Peyer's patch (tissue), 4 donors: ENCODE data around the gene AZIN2.

Experiments used
- POLR2A ChIP-seq, 2 donors: fragments of 450-650 bp; IDR thresholded peaks; one replicate each; pipeline ENCODE4 v1.5.1; 2017; ENCODE audit warnings: antibody characterized with exemption in 2 of 2, mild to moderate bottlenecking in 2 of 2, moderate library complexity in 2 of 2
- TF ChIP-seq, protein P1 (sequence below), 6 experiments: fragments of 450-650 bp in 4 of 6; fragments of 200-600 bp in 2 of 6; sonication (generic) in 1 of 6; IDR thresholded peaks; one replicate each; pipeline ENCODE4 v1.5.1; 2017 to 2019; ENCODE audit warnings: antibody characterized with exemption in 6 of 6, mild to moderate bottlenecking in 3 of 6, moderate library complexity in 1 of 6

DNA sequence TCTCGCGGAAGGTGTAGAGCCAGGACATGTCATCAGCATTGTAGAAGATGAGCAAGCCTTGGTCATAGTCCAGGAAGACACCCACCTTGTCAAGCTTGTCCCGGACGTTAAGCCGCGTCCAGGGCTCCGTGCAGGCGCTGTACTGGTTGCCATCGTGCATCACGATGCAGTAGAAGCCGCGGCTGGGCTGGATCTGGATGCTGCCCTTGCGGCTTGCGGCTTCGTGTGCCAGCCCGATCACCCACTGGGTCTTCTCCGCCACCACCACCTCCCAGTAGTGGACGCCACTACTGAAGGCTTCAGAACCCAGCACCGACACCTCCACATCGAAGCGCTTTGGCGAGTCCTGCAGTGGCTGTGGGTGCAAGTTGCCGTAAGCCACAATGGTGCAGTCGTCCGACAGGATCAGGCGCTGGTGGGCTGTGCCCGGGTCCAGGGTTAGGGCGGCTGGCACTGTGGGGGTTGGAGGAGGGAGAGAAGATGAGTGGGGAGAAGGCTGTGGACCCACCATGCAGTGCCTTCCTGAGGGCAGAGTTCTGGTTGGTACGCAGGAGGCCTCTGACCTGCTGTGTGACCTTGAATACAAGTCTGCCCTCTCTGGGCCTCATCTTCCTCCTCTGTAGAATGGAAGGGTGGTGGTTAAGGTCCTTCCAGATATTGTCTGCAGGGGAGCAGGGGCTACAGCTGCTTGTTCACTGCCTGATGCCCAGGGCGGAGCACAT, 66.5 kb downstream of the AZIN2 start:
- TF ChIP-seq, protein P1, sequence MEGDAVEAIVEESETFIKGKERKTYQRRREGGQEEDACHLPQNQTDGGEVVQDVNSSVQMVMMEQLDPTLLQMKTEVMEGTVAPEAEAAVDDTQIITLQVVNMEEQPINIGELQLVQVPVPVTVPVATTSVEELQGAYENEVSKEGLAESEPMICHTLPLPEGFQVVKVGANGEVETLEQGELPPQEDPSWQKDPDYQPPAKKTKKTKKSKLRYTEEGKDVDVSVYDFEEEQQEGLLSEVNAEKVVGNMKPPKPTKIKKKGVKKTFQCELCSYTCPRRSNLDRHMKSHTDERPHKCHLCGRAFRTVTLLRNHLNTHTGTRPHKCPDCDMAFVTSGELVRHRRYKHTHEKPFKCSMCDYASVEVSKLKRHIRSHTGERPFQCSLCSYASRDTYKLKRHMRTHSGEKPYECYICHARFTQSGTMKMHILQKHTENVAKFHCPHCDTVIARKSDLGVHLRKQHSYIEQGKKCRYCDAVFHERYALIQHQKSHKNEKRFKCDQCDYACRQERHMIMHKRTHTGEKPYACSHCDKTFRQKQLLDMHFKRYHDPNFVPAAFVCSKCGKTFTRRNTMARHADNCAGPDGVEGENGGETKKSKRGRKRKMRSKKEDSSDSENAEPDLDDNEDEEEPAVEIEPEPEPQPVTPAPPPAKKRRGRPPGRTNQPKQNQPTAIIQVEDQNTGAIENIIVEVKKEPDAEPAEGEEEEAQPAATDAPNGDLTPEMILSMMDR (IDR thresholded peaks at IDR 0.05) = no peak
- no peak for TF ChIP-seq POLR2A (IDR thresholded peaks at IDR 0.05)
